ENCODE results near the gene CSAG2.
"Not testable (repeated sequence)": the region's sequence is repeated elsewhere in the genome, so short reads cannot be mapped to it uniquely, and the experiment has no call there.

CSAG2 gene

DNA sequence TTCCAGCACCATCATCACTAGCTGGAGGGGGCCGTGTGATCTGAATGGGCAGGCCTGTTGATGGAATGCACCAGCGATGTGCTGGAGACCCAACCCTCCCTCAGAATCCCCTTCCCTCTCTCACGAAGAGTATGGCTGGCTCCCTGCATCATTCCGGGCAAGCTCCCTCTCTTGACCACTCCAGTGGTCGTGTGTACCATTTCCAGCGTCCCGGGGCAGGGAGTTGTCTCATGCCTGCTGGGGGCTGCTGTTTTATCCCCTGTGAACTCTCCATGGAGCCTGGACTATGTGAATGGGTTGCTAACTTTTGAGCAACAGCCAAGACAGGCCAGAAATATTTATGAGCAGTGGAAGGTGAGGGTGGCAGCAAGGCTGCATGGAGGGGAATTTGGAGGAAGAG, 16.3 kb upstream of the CSAG2 start:
- H3K27ac ChIP-seq, result no peak overlapping the region
- TF ChIP-seq, protein P1, sequence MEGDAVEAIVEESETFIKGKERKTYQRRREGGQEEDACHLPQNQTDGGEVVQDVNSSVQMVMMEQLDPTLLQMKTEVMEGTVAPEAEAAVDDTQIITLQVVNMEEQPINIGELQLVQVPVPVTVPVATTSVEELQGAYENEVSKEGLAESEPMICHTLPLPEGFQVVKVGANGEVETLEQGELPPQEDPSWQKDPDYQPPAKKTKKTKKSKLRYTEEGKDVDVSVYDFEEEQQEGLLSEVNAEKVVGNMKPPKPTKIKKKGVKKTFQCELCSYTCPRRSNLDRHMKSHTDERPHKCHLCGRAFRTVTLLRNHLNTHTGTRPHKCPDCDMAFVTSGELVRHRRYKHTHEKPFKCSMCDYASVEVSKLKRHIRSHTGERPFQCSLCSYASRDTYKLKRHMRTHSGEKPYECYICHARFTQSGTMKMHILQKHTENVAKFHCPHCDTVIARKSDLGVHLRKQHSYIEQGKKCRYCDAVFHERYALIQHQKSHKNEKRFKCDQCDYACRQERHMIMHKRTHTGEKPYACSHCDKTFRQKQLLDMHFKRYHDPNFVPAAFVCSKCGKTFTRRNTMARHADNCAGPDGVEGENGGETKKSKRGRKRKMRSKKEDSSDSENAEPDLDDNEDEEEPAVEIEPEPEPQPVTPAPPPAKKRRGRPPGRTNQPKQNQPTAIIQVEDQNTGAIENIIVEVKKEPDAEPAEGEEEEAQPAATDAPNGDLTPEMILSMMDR (conservative IDR thresholded peaks at IDR 0.05), result no peak

DNA sequence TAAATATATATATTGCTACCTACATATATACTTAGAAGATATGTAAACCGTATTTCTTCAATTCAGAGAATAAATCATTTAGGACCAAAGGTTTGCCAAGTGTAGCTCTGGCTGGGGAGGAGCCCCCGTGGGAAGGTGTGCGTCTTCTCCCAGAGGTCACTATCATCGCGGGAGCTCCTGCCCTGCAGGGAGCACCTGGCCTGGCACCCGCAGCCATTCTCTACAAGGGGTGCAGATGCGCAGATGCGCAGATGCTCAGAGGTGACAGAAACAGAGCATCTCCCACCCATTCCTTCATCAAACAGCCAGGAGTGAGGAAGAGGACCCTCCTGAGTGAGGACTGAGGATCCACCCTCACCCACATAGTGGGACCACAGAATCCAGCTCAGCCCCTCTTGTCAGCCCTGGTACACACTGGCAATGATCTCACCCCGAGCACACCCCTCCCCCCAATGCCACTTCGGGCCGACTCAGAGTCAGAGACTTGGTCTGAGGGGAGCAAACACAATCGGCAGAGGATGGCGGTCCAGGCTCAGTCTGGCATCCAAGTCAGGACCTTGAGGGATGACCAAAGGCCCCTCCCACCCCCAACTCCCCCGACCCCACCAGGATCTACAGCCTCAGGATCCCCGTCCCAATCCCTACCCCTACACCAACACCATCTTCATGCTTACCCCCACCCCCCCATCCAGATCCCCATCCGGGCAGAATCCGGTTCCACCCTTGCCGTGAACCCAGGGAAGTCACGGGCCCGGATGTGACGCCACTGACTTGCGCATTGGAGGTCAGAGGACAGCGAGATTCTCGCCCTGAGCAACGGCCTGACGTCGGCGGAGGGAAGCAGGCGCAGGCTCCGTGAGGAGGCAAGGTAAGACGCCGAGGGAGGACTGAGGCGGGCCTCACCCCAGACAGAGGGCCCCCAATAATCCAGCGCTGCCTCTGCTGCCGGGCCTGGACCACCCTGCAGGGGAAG, 5.0 kb upstream of the CSAG2 start, which contains the start of gene MAGEA2B:
TSS of gene MAGEA2B (plus strand) at position 814 of the 973 bp plus-strand sequence. CDS start 2,479 bp downstream, outside the sequence.
- H3K27ac ChIP-seq, result not testable (repeated sequence)

DNA sequence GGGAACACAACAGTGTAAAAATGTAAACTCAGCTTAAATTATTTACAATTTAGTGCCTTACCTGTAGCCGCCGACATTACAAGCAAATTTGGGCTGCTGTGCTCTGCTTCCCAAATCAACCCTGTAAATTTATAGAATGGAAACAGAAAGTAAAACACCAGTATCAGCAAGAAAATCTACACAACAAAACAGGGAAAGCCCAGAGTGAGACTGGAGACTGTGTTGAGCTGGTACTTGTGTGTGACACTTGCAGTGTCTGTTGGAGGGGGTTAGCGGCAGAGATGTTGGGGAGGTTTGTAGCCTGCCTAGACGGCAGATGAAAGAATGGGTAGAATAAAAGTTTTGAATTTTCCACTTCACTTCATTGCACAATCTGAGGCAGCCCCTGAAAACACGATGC, 4.1 kb upstream of the CSAG2 start:
- H3K27ac ChIP-seq, result not testable (repeated sequence)

DNA sequence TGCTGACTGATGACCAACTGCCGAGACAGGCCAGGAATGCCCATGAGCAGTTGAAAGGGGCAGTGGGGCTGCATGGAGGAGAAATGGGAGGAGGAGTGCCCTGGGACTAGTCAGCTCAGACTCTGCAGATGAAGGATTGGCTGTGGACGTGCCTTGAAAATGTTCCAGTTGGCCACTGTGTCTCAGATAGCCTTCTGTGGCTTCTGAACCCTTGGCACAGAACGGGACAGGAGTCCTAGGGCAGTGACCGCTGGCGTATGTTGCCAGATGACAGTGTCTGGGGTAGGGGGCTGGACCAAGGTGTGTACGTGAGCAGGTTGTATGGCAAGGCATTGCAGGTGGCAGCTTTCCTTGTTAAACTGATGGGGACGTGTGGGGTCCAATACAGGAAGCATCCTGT, 2.6 kb downstream of the CSAG2 start:
- not testable (repeated sequence) for H3K27ac ChIP-seq

DNA sequence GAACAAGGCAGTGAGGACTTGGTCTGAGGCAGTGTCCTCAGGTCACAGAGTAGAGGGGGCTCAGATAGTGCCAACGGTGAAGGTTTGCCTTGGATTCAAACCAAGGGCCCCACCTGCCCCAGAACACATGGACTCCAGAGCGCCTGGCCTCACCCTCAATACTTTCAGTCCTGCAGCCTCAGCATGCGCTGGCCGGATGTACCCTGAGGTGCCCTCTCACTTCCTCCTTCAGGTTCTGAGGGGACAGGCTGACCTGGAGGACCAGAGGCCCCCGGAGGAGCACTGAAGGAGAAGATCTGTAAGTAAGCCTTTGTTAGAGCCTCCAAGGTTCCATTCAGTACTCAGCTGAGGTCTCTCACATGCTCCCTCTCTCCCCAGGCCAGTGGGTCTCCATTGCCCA, 8.7 kb downstream of the CSAG2 start:
- not testable (repeated sequence) for H3K27ac ChIP-seq

DNA sequence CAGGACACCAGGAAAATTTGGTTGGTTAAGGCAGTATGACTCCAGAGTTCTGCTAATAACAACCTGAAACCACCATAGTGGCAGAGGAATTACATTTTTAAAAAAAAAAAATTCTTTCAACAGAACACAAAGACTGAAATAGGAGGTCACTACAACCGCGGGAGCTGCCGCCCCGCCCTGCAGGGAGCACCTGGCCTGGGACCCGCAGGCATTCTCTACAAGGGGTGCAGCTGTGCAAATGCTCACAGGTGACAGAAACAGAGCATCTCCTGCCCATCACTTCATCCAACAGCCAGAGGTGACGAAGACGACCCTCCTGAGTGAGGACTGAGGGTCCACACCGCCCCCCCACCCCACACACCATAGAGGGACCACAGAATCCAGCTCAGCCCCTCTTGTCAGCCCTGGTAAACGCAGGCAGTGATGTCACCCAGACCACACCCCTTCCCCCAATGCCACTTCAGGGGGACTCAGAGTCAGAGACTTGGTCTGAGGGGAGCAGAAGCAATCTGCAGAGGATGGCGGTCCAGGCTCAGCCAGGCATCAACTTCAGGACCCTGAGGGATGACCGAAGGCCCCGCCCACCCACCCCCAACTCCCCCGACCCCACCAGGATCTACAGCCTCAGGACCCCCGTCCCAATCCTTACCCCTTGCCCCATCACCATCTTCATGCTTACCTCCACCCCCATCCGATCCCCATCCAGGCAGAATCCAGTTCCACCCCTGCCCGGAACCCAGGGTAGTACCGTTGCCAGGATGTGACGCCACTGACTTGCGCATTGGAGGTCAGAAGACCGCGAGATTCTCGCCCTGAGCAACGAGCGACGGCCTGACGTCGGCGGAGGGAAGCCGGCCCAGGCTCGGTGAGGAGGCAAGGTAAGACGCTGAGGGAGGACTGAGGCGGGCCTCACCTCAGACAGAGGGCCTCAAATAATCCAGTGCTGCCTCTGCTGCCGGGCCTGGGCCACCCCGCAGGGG, 10.8 kb downstream of the CSAG2 start, which contains the start of gene MAGEA3:
TSS of gene MAGEA3 (plus strand) at position 843 of the 980 bp plus-strand sequence. CDS start 2,039 bp downstream, outside the sequence.
- not testable (repeated sequence) for H3K27ac ChIP-seq

DNA sequence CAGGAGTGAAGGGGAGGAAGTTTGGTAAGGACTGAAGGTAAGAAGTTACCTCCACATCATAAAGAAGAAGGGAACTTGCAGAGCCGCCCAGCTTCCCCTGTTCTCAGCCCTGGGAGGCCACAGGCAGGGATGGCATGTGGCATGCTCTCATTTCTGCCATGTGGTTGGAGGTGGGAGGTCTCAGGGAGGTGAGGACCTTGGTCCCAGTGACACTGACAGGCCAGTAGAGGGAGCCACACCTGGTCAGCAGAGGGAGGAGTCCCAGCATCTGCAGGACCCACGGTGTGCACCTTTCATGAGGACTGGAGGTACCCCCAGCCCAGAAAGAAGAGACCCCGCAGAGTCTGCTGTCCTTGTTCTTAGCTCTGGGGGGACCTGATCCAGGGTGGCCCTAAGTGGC, 28.1 kb downstream of the CSAG2 start:
- H3K27ac ChIP-seq, result not testable (repeated sequence)

DNA sequence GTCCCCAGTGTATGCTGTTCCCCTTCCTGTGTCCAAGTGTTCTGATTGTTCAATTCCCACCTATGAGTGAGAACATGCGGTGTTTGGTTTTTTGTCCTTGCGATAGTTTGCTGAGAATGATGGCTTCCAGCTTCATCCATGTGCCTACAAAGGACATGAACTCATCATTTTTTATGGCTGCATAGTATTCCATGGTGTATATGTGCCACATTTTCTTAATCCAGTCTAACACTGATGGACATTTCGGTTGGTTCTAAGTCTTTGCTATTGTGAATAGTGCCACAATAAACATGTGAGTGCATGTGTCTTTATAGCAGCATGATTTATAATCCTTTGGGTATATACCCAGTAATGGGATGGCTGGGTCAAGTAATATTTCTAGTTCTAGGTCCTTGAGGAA, 34.4 kb downstream of the CSAG2 start:
- not testable (repeated sequence) for H3K27ac ChIP-seq

DNA sequence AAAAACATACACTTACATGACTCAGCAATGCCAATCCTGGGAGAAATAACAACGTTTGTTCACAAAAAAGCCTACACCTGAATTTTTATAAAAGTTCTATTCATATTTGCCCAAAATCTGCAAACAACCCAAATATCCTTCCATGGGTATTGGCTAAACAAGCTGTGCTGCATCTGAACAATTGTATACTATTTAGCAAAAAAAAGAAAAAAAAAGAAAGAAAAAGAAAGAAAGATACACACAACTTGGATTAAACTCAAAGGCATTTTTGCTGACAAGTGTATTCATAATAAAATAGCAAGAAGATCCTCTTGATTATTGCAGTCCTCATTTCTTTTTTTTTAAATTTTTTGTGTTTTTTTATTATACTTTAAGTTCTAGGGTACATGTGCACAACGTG, 34.9 kb downstream of the CSAG2 start:
- TF ChIP-seq, protein P1 (conservative IDR thresholded peaks at IDR 0.05), result no peak
- H3K27ac ChIP-seq, result no peak overlapping the region

DNA sequence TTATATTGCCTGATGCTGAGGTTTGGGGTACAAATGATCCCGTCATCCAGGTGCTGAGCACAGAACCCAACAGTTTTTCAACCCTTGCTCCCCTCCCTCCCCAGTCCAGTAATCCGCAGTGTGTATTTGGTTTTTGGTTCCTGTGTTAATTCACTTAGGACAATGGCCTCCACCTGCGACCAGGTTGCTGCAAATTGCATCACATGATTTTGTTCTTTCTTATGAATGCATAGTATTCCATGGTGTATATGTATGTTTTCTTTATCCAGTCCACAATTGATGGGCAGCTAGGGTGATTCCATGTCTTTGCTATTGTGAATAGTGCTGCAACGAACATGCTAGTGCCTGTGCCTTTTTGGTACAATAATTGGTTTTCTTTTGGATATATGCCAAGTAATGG, 46.0 kb downstream of the CSAG2 start:
- no peak overlapping the region for H3K27ac ChIP-seq
- TF ChIP-seq, protein P1 (conservative IDR thresholded peaks at IDR 0.05), result no peak

DNA sequence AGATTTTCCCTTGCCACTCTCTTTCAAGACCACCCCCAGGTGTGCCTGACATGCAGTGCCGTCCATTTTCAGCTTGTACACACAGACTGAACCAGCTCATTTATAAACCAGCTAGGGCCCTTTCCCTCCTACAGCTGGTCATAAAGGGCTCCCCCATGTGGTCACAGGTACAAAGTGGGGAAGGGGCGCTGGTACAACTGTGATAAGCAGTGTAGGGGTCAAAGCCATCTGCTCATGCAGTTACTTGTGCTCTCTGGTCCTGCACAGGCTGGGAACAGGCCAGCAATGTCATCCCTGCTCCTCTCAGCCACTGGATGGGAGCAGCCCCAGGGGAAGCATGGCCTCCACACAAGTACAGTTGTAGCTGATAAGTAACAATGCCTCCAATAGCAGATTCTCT, 50.8 kb downstream of the CSAG2 start:
- TF ChIP-seq, protein P1 (conservative IDR thresholded peaks at IDR 0.05), result no peak
- no peak overlapping the region for H3K27ac ChIP-seq
